ENCODE data around the gene DRD3.

DRD3 gene

DNA sequence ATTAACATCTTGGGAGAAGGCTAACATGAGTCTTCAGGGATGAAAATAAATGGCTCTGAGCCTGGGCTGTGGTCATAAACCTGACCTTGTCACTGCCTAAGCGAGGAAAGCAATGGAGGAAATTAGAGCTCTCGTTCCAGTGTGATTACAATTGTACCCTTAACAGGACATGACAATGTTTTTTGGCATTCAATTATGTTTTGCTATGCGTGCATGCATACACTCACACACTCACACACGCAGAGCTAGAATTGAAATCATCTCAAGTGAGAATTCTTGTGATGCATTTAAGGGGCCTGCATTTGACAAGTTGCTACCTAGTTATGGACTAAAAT, 34.4 kb upstream of the DRD3 start:
- TF ChIP-seq, protein P1, sequence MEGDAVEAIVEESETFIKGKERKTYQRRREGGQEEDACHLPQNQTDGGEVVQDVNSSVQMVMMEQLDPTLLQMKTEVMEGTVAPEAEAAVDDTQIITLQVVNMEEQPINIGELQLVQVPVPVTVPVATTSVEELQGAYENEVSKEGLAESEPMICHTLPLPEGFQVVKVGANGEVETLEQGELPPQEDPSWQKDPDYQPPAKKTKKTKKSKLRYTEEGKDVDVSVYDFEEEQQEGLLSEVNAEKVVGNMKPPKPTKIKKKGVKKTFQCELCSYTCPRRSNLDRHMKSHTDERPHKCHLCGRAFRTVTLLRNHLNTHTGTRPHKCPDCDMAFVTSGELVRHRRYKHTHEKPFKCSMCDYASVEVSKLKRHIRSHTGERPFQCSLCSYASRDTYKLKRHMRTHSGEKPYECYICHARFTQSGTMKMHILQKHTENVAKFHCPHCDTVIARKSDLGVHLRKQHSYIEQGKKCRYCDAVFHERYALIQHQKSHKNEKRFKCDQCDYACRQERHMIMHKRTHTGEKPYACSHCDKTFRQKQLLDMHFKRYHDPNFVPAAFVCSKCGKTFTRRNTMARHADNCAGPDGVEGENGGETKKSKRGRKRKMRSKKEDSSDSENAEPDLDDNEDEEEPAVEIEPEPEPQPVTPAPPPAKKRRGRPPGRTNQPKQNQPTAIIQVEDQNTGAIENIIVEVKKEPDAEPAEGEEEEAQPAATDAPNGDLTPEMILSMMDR (conservative IDR thresholded peaks at IDR 0.05) = no peak
- TF ChIP-seq ZFX (IDR thresholded peaks at IDR 0.05) = no peak
- H3K27ac ChIP-seq = no peak overlapping the region

DNA sequence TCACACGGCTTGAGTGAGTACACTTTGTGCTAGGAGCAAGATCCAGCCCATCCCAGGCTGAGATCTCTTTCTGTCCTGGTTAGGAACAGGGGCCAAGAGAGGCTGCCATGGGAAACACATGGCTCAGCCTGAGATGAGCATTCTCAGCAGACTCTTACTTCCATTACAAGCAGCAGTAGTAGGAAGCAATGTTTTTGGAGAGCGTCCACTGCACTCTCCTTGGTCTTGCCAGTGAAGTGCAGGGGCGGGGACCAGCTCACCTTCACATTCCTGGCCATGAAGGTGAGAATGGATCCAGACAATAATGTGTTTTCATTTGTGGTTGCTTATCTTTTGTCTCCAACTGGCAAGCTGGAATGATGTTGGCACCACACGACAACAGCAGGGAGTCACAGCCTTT, 33.8 kb upstream of the DRD3 start:
- TF ChIP-seq, protein P1 (conservative IDR thresholded peaks at IDR 0.05) = no peak
- TF ChIP-seq ZFX (IDR thresholded peaks at IDR 0.05) = no peak
- H3K27ac ChIP-seq = no peak overlapping the region

DNA sequence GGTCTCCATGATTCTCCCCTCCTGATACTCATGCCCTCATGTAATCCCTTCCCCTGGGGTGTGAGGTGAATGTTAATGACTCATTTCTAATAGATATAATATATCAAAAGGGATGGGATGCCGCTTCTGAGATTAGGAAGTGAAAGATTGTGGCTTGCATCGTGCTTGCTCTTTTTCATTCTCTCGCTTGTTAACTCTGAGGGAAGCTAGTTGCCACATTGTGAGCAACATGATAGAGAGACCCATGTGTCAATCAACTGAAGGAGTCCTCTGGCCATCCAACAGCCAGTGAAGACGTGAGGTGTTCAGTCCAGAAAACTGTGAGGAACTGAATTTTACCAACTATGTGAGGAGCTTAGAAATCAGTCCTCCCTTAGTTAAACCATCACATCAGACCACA, 28.9 kb upstream of the DRD3 start:
- no peak overlapping the region for H3K27ac ChIP-seq

DNA sequence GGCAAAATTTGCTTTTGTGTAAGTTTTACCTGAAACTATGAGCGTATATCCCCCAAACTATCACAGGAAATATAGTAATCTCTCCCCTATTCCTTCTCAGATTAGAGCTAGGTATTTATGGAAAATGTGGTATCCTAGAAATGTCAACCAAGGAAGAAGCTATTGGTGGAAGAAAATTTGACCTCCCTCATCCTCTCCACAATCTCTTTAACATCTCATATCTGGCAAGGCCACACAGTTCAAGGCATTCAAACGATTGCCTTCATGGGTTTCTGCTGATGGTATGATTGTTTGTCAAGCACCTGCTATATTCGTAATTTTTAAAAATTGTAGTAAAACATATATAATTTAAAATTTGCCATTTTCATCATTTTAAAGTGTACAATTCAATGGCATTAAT, 27.5 kb upstream of the DRD3 start:
- TF ChIP-seq ZFX (IDR thresholded peaks at IDR 0.05) = no peak
- TF ChIP-seq, protein P1 (conservative IDR thresholded peaks at IDR 0.05) = no peak
- no peak overlapping the region for H3K27ac ChIP-seq

More for the DNA sequence above, 28.9 kb upstream of the DRD3 start:
- TF ChIP-seq, protein P1 (conservative IDR thresholded peaks at IDR 0.05) = no peak
- no peak for TF ChIP-seq ZFX (IDR thresholded peaks at IDR 0.05)

DNA sequence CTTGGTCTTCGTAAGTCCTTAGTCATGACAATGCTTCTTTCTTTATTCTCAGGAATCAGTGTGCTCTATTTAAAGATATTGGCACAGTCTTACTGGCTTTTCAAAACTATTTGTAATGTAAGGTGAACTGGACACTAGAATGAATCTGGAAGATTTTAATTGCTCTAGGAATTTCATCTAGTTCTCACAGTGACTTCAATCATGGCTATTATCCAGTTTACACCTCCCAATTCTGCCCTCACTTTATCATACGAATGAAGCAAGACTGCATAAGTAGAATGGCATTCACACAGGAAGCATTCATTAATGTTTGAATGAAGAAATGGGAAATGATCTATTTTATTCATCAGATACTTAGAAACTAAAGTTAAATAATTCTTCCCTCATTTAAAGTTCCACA, 26.7 kb upstream of the DRD3 start:
- H3K27ac ChIP-seq = no peak overlapping the region
- no peak for TF ChIP-seq ZFX (IDR thresholded peaks at IDR 0.05)
- TF ChIP-seq, protein P1 (conservative IDR thresholded peaks at IDR 0.05) = no peak

DNA sequence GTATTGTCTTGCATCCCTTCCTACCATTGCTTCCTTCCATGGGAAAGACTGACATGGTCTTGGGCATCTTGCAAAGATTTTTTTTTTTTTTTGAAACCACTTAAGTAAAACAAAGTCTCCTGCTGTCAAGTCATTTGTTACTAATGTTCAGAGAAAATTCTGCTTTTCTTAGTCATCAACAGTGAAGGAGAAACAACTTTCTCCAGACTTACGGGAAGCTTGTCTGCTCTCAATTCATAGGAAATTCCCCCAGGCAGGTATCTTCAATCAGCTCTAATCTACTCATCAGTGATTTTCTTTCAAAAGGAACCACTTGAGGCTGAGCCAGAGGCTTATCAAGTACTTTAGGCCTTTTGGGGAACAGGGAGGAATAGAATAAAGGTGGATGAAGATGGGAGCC, 15.9 kb upstream of the DRD3 start:
- no peak overlapping the region for H3K27ac ChIP-seq
- TF ChIP-seq, protein P1 (conservative IDR thresholded peaks at IDR 0.05) = no peak
- no peak for TF ChIP-seq ZFX (IDR thresholded peaks at IDR 0.05)

DNA sequence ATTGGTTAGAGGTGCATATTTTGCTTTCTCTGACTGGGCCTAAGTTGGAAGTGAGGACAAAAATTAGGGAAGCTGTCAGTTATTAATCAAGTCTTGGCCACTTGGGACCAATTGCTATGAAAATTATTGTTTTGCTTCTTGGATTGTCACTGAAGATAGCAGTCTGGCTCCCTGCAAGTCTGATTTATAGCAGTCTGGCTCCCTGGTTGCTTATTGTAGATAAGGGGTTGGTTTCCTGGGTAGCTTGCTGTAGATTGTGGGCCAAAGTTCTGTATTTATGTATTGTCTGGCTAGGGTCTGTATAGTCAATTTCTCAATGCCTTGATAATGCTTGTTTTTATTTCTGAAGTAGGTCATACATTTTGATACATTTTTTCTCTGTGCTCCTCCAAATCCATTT, 13.3 kb upstream of the DRD3 start:
- no peak overlapping the region for H3K27ac ChIP-seq
- TF ChIP-seq, protein P1 (conservative IDR thresholded peaks at IDR 0.05) = no peak
- no peak for TF ChIP-seq ZFX (IDR thresholded peaks at IDR 0.05)
